GM20000 (cell line): ENCODE measurements around the gene BTBD3.

Experiments used
- DNase-seq: peaks from one replicate; pipeline ENCODE4 v3.0.0; 2012; ENCODE audit warnings: low spot score
- TF ChIP-seq, protein P1 (sequence below): IDR thresholded peaks from 2 replicates; pipeline ENCODE4 v1.5.1; 2012; ENCODE audit warnings: mild to moderate bottlenecking, control low read depth; ENCODE audit errors: extremely low read depth, missing control alignments

Gene BTBD3

DNA sequence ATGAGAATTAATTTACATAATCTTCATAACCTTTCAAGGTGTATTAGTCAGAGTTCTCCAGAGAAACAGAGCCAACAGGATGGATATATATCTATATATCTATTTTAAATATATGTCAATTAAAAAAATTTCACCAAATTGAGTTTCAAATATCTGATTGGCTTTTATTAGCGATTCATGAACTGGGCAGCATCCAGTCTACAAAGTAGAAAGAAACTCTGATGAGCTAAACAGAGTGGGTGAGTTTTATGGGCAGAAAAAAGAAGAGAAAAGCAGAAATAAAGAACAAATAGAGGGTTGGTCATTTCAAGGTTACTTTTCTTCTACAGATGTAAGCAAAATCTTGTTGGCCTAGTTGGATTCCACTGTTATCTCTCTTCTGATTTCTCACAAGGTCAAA lies 29.0 kb upstream of the BTBD3 start:
- DNase-seq, result no peak
- TF ChIP-seq, protein P1, sequence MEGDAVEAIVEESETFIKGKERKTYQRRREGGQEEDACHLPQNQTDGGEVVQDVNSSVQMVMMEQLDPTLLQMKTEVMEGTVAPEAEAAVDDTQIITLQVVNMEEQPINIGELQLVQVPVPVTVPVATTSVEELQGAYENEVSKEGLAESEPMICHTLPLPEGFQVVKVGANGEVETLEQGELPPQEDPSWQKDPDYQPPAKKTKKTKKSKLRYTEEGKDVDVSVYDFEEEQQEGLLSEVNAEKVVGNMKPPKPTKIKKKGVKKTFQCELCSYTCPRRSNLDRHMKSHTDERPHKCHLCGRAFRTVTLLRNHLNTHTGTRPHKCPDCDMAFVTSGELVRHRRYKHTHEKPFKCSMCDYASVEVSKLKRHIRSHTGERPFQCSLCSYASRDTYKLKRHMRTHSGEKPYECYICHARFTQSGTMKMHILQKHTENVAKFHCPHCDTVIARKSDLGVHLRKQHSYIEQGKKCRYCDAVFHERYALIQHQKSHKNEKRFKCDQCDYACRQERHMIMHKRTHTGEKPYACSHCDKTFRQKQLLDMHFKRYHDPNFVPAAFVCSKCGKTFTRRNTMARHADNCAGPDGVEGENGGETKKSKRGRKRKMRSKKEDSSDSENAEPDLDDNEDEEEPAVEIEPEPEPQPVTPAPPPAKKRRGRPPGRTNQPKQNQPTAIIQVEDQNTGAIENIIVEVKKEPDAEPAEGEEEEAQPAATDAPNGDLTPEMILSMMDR, result no peak

DNA sequence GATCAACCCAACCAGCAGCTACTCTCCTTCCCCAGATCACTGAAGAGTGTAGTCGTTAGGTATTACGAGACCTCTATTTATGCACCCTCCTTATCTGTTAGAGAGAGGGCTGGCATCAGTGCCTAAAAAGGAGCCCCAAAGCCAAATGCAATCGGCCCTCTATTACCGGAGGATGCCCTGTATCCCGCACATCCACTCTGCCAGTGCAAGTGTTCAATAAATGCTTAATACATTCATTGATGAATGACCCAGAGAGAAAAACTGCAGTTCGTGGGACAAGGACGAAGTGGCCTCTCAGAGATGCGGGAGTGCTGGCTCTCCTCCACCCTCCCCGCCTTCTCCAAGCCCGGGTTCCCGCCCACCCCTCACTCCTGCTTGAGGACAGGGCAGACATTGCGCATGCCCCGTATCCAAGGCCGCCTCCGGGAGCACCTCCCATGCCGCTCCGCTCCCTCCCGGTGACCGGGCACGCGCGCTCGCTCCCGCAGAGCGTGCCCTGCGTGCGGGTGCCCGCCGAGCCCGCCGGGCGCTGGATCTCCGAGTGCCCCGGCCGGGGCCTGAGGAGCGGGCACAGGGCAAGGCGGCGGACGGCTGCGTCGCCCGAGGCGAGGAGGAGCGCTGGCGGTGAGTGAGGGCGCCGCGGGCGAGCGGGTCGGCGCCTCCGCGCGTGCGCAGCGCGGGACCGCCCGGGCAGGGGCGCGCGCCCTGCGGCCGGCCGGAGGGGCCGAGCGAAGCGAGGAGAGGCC lies 27.2 kb upstream of the BTBD3 start:
- DNase-seq, result peak; percentile 82
- TF ChIP-seq, protein P1, result no peak

DNA sequence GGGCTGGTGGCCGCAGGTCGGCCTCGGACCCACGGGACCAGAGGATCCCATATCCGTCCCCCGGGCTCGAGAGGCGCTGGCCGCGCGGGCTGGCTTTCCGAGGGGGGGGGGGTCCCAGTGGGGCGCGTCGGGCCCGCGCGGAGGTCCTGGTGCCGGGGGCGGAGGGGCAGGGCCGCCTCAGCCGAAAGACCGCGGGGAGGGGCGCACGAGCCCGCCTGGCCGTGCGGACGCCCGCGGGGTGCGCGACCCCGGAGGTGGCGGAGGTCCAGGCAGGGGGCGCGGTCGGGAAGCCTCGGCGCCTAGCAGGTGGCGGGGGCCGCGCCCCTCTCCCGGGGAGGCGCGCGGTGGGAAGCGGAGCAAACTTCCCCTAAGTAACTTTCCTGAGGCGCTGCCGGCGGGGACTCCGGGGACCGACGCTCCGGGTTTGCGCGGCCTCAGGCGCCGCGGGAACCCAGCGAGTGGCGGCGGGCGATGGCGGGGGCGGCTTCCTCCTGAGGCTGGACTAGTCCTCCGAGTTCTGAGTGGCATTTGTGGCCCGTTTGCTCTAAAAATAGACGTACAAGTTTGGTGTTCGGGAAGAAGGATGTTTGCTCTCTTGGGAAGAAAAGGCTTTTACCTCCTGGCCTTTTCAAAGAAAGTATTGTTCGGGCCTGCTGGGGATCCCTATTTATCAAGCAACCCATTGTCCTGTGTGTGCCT lies 26.5 kb upstream of the BTBD3 start:
- TF ChIP-seq, protein P1, result no peak
- DNase-seq, result no peak

DNA sequence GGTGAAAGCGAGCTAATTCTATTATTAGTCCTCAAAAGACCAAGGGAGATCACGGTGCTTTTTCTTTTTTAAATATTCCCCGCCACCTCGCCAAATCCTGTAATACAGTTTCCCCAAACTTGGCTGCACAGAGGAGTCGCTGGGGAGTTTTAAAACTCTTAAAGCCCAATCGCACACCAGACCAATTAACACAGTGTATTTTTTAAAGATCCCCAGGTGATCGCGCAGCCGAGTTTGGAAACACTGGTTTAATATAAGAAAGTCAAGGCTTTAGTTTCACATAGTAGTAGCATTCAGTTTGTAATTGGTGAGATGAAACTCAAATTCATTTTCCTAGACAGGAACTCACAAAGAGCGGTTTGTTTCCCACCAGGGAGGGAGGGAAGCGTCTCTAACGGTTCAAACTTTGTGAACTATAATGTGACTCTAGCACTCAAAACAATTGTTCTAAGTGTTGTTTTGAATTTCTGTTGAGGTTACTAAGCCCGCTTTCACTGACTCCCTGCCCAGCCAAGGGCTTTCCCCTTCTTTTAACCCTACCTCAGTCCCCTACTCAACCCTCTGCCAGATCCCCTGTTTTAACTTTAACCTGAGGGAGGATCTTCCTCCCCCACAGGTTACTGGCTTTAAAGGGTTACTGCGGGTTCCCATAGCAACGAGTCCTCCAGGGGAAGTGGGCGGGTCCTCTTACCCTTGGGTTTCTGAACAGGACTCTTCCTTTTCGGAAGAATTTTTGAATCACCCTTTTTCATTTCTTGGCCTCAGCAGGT lies 25.7 kb upstream of the BTBD3 start:
- DNase-seq, result peak; percentile 79
- TF ChIP-seq, protein P1, result no peak

DNA sequence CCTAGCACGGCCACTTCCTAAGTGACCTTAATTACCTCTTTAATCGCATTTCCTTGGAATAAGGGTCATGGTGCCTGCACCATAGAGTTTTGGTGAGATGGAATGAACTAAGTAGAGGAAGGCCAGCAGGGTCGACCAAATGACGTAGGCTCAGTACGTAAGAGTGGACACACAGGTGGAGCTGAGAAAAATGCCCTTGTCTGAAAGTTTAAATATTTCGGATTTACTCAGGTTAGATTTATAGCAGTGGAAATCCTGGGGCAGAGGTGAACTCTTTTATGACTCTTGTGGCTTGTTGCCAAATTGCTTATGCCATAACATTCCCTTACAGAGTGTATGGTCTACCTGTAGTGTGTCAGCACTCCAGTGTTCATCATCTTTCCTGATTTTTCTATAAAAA lies 23.6 kb upstream of the BTBD3 start:
- TF ChIP-seq, protein P1, result no peak
- DNase-seq, result no peak

DNA sequence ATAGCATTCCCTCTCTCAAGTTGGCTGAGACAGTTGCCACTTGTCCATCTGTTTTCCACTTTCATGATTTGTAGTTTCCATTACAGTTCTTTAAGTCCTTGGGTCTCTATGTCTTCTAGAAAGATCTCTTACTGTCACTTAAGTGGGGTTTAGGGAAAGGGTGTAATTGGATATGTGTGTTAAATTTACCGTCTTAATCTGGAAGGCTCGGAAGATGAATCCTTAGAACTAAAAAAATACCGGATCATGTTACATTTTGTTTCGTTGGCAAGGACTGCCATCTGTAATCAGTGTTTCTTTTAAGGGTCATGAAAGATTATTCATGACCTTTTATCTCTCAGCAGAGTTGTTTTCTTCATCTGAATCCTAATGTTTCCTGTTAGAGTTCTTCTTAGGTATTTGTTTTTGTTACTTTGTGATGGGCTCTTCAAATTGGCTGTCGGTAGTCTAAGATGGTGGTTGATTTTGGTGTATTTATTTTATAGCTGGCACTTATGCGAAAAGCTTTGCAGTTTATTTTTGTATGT lies 21.8 kb upstream of the BTBD3 start:
- DNase-seq, result no peak

More for the DNA sequence above, 21.8 kb upstream of the BTBD3 start:
- TF ChIP-seq, protein P1, result no peak
